GM21723 (cell line): ENCODE results near the gene L3MBTL3.
"Not testable (repeated sequence)": the region's sequence is repeated elsewhere in the genome, so short reads cannot be mapped to it uniquely, and the experiment has no call there.

Experiments
- ATAC-seq: cut with Tn5 transposase; IDR thresholded peaks from one replicate; pipeline ENCODE4 v1.9.1; 2021; ENCODE audit warnings: mild to moderate bottlenecking, moderate library complexity; ENCODE audit not compliant: unreplicated experiment

L3MBTL3 gene

GRCh38 chr6:130070792-130071191 lies 52.4 kb downstream of the L3MBTL3 start:
- ATAC-seq, result no peak

- no peak for ATAC-seq
Observed at GRCh38 chr6:130075879-130076460, 57.6 kb downstream of the L3MBTL3 start.

GRCh38 chr6:130076512-130076911 lies 58.1 kb downstream of the L3MBTL3 start:
- ATAC-seq, result no peak

- no peak for ATAC-seq
Observed at GRCh38 chr6:130090796-130091195, 72.4 kb downstream of the L3MBTL3 start.

- ATAC-seq, result no peak
Observed at GRCh38 chr6:130093546-130093945, 75.2 kb downstream of the L3MBTL3 start.

GRCh38 chr6:130098317-130098716 lies 79.9 kb downstream of the L3MBTL3 start:
- no peak for ATAC-seq

- no peak for ATAC-seq
Observed at GRCh38 chr6:130099119-130099518, 80.7 kb downstream of the L3MBTL3 start.

GRCh38 chr6:130105996-130106704 lies 87.8 kb downstream of the L3MBTL3 start:
- ATAC-seq, result peak; percentile 90

GRCh38 chr6:130107710-130108109 lies 89.3 kb downstream of the L3MBTL3 start:
- no peak for ATAC-seq

DNA sequence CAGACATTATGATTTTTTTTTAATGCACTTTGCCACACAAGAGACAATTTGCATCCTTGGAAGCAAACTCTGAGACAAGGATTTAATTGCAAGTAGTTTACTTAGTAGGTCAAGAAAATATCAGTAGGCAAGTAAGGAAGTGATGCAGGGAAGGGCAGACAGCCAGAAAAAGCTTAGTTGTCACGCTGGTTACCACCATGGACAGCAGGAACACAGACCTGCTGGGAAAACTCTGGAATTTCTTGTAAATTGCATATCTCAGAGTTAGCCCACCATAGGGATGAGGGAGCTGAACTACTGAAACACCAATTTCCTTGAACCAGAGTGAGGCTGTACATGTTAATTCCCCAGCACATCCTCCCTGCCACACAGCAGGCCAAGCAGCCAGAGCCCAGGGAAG lies 92.7 kb downstream of the L3MBTL3 start:
- ATAC-seq, result no peak

GRCh38 chr6:130113201-130113710 lies 94.9 kb downstream of the L3MBTL3 start:
- no peak for ATAC-seq

DNA sequence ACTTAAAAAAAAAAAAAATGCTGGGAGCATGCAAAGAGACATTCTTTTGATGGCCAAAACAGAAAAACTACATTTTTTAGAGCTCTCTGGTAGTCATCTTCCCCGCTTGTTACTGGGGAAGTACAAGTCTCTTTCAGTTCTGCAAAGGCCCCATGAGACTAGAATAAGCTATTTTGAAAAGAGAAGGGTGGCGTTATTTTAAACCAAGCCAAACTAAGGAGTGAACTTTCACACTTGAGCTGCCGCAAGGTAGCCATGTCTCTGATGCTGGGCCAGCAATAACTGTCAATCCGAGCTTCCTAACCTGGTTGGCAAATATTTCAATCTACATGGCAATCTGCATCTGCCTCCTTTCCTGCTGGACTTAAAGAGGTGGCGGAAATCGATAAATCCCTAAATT lies 96.7 kb downstream of the L3MBTL3 start:
- peak; percentile 98 for ATAC-seq

DNA sequence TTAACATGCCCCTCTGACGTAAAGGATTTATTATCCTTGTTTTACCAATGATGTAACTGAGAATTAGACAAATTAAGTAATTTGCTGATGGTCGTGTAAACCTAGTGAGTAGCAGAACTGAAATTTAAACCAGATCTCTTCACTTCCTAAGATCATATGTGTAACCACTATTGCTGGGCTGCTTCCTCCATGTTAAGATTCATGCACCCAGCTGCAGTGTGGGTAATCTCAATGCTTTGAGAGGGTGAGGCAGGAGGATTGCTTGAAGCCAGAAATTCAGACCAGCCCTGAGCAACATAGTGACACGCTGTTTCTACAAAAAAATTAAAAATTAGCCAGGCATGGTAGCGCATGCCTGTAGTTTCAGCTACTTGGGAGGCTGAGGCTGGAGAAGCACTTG lies 97.9 kb downstream of the L3MBTL3 start:
- peak; percentile 41 for ATAC-seq

DNA sequence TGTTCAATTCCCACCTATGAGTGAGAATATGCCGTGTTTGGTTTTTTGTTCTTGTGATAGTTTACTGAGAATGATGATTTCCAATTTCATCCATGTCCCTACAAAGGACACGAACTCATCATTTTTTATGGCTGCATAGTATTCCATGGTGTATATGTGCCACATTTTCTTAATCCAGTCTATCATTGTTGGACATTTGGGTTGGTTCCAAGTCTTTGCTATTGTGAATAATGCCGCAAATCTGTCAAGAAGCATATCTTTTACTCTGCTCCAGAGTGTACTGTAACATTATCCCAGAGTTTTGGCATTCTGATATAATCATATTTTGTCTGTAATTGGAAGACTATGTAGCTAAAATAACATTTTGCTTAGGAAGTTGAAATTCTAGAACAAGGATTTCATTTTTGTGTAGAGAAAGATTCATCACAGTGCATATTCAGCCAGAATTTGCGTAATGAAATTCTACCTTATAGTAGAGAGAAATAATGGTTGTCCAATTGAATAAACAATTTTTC lies 98.9 kb downstream of the L3MBTL3 start:
- not testable (repeated sequence) for ATAC-seq

GRCh38 chr6:130118236-130118635 lies 99.9 kb downstream of the L3MBTL3 start:
- ATAC-seq, result no peak

- ATAC-seq, result no peak
Observed at GRCh38 chr6:130119211-130119610, 100.8 kb downstream of the L3MBTL3 start.

- ATAC-seq, result no peak
Observed at GRCh38 chr6:130120731-130121130, 102.3 kb downstream of the L3MBTL3 start.

DNA sequence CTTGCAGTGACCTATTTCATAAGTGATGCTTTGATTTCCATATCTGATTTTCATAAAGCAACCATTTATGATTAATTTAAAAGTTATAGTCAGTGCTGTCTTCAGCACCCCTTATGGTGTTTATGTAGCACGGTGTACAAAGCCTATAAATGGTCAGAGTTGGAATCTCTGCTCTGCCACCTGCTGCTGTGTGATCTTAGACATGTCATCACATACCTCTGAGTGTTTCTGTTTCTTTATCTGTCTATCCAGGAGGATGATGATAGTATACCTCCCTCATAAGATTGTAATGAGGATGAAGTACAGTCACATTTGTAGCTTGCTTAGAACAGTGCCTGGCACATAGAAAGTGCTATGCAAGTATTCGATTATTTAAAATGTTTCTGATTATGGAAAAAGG lies 103.9 kb downstream of the L3MBTL3 start:
- ATAC-seq, result no peak

- ATAC-seq, result no peak
Observed at GRCh38 chr6:130127195-130127594, 108.8 kb downstream of the L3MBTL3 start.

DNA sequence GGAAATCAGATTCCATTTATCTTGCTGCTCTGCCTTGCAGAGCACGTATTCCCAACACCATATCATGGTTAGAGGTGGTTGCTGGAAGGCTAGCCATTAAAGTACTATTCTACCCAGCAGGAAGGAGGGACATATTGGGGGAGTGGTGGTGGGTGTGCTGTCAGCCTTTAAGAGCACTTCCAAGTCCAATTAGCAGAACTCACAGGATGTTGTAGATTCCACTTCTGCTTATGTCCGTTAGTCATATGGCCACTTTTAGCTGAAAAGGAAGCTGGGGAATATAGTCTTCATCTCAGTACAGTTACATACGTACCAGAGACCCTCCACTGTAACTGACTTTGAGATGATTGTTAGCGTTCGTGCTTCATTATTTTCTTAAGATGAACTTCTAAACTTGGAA lies 109.9 kb downstream of the L3MBTL3 start:
- ATAC-seq, result no peak

- no peak for ATAC-seq
Observed at GRCh38 chr6:130129762-130130246, 111.4 kb downstream of the L3MBTL3 start.

- peak; percentile 80 for ATAC-seq
Observed at GRCh38 chr6:130132286-130132701, 113.9 kb downstream of the L3MBTL3 start.
